MCF 10A (cell line): ENCODE results near the gene FGF11. TPM values are rescaled to one million over a fixed set of nuclear protein-coding genes. Genes with fewer than 3 reads are reported as not detected.
"Not testable (repeated sequence)": the region's sequence is repeated elsewhere in the genome, so short reads cannot be mapped to it uniquely, and the experiment has no call there.

ENCODE experiments used
- BruUV-seq: library from RNA; stranded (reverse); fragments of 400-500 nt; replicated peaks from 2 replicates; lab custom pipeline; 2021; lab: Mats Ljungman, UMichigan
- CTCF ChIA-PET: fragments of 300-600 bp; sonication (Branson Sonifier 250); formaldehyde crosslinking; extraction: SDS; loops from one replicate; lab custom pipeline; 2021; ENCODE audit warnings: antibody characterized with exemption, inconsistent platforms; lab: Yijun Ruan, JAX
- POLR2A ChIA-PET: fragments of 300-600, 350-650 bp; sonication (Branson Sonifier 250); formaldehyde crosslinking; extraction: SDS; loops from one replicate; lab custom pipeline; 2020; ENCODE audit warnings: antibody characterized with exemption, inconsistent platforms; lab: Yijun Ruan, JAX
- DNase-seq: peaks from one replicate; pipeline ENCODE4 v3.0.0-alpha.2; 2018; ENCODE audit not compliant: unreplicated experiment
- H3K27ac Mint-ChIP-seq: one replicate; pipeline ENCODE4 v1.8.0; 2022; ENCODE audit warnings: mild to moderate bottlenecking, low read depth, mixed read lengths; ENCODE audit not compliant: unreplicated experiment
- H3K27me3 Mint-ChIP-seq: one replicate; pipeline ENCODE4 v1.8.0; 2022; ENCODE audit warnings: mixed read lengths; ENCODE audit not compliant: insufficient read depth, unreplicated experiment
- H3K36me3 Mint-ChIP-seq: one replicate; pipeline ENCODE4 v1.8.0; 2022; ENCODE audit warnings: mild to moderate bottlenecking, moderate library complexity, mixed read lengths; ENCODE audit not compliant: insufficient read depth, unreplicated experiment
- H3K4me1 Mint-ChIP-seq: one replicate; pipeline ENCODE4 v1.8.0; 2022; ENCODE audit warnings: mixed read lengths; ENCODE audit not compliant: insufficient read depth, unreplicated experiment
- H3K4me3 Mint-ChIP-seq: one replicate; pipeline ENCODE4 v1.8.0; 2022; ENCODE audit warnings: mild to moderate bottlenecking, moderate library complexity, mixed read lengths; ENCODE audit not compliant: unreplicated experiment
- H3K9me3 Mint-ChIP-seq: one replicate; pipeline ENCODE4 v1.8.0; 2022; ENCODE audit warnings: mixed read lengths; ENCODE audit not compliant: unreplicated experiment
- CTCF ChIP-seq: fragments of 200-600 bp; IDR thresholded peaks from one replicate; pipeline ENCODE4 v1.8.0; 2022; ENCODE audit warnings: antibody characterized with exemption, mild to moderate bottlenecking; ENCODE audit not compliant: unreplicated experiment
- intact Hi-C: fragments of 100-400 bp; cut with micrococcal nuclease; formaldehyde crosslinking; loops from 2 replicates; pipeline ENCODE4 v1.14.1; 2022
- total RNA-seq: library from RNA; stranded (reverse); gene quantifications from 2 replicates; pipeline ENCODE4 v1.2.3, GENCODE V29; 2022

The FGF11 gene
- total RNA-seq, 1 experiment from 2014 or later, result 0.84 TPM

GRCh38 chr17:7468290-7468689, 29.0 kb downstream of the FGF11 start:
- CTCF ChIA-PET, result interaction anchor here (0.9 kb wide), 1 partner anchor 219 kb away, joined by 4 read pairs; no protein-coding TSS in a partner anchor

GRCh38 chr17:7468804-7469389, 29.6 kb downstream of the FGF11 start:
- no TSS peak for BruUV-seq
- H3K9me3 Mint-ChIP-seq, result no peaks in the 10 kb centered on the region
- POLR2A ChIA-PET, result interaction anchor here (2.0 to 2.8 kb wide), 2 partner anchors 11 to 16 kb away, joined by 5 to 16 read pairs; partner anchors contain the start of genes POLR2A and ZBTB4
- no peaks in the 10 kb centered on the region for H3K4me1 Mint-ChIP-seq
- H3K4me3 Mint-ChIP-seq, result no peak overlapping the region
- peaks cover 41% of the 10 kb centered on the region for H3K36me3 Mint-ChIP-seq
- no peak for TF ChIP-seq CTCF
- H3K27ac Mint-ChIP-seq, result no peak overlapping the region
- intact Hi-C loops, result no loop called here
- H3K27me3 Mint-ChIP-seq, result no peaks in the 10 kb centered on the region
- CTCF ChIA-PET, result no interaction called here
- no peak for DNase-seq

More at GRCh38 chr17:7468290-7468689, 29.0 kb downstream of the FGF11 start:
- Mint-ChIP-seq H3K4me1 (no peaks in the 10 kb centered on the region), H3K27ac (no peak overlapping the region), H3K4me3 (no peak overlapping the region), H3K36me3 (peaks cover 35% of the 10 kb centered on the region), H3K9me3 (no peaks in the 10 kb centered on the region), H3K27me3 (no peaks in the 10 kb centered on the region)
- BruUV-seq, result no TSS peak
- POLR2A ChIA-PET, result interaction anchor here (0.6 to 2.8 kb wide), 3 partner anchors 8 to 17 kb away, joined by 3 to 16 read pairs (median 8); partner anchors contain the start of genes POLR2A and ZBTB4
- TF ChIP-seq CTCF, result no peak
- intact Hi-C loops, result no loop called here
- no peak for DNase-seq

GRCh38 chr17:7469843-7470242, 30.5 kb downstream of the FGF11 start:
- H3K9me3 Mint-ChIP-seq, DNase-seq, H3K27ac Mint-ChIP-seq, H3K4me3 Mint-ChIP-seq, BruUV-seq, intact Hi-C loops, H3K4me1 Mint-ChIP-seq, H3K27me3 Mint-ChIP-seq: not testable (repeated sequence)
- CTCF ChIA-PET, result interaction anchor here (1.0 to 1.2 kb wide), 2 partner anchors 17 to 91 kb away, joined by 4 read pairs; no protein-coding TSS in a partner anchor
- POLR2A ChIA-PET, result interaction anchor here (2.0 kb wide), 1 partner anchor 10 kb away, joined by 5 read pairs; the partner anchor contains the start of gene ZBTB4
- peaks cover 38% of the 10 kb centered on the region for H3K36me3 Mint-ChIP-seq

GRCh38 chr17:7470457-7470973, 31.2 kb downstream of the FGF11 start:
- H3K4me1 Mint-ChIP-seq, H3K27me3 Mint-ChIP-seq, DNase-seq, H3K9me3 Mint-ChIP-seq, intact Hi-C loops, H3K4me3 Mint-ChIP-seq, BruUV-seq, H3K27ac Mint-ChIP-seq: not testable (repeated sequence)
- H3K36me3 Mint-ChIP-seq, result peaks cover 35% of the 10 kb centered on the region
- CTCF ChIA-PET, result interaction anchor here (0.6 to 1.2 kb wide), 5 partner anchors 8 to 109 kb away, joined by 3 to 4 read pairs (median 3); no protein-coding TSS in a partner anchor
- POLR2A ChIA-PET, result interaction anchor here (0.8 to 2.0 kb wide), 2 partner anchors 9 to 14 kb away, joined by 4 to 5 read pairs; partner anchors contain the start of gene ZBTB4

- no peak for TF ChIP-seq CTCF
- peaks cover 34% of the 10 kb centered on the region for H3K36me3 Mint-ChIP-seq
- intact Hi-C loops, result no loop called here
- H3K27me3 Mint-ChIP-seq, result no peaks in the 10 kb centered on the region
- peaks cover 11% of the 10 kb centered on the region for H3K4me1 Mint-ChIP-seq
- BruUV-seq, result no TSS peak
- no peaks in the 10 kb centered on the region for H3K9me3 Mint-ChIP-seq
- H3K27ac Mint-ChIP-seq, result no peak overlapping the region
- ChIA-PET POLR2A (interaction anchor here (0.6 to 1.1 kb wide), 2 partner anchors 16 to 214 kb away, joined by 3 to 4 read pairs; no protein-coding TSS in a partner anchor), CTCF (no interaction called here)
- H3K4me3 Mint-ChIP-seq, result no peak overlapping the region
- DNase-seq, result no peak
Measured at GRCh38 chr17:7471729-7472128, 32.4 kb downstream of the FGF11 start.

GRCh38 chr17:7474767-7475166, 35.5 kb downstream of the FGF11 start:
- H3K27me3 Mint-ChIP-seq, BruUV-seq, DNase-seq, H3K27ac Mint-ChIP-seq, H3K4me3 Mint-ChIP-seq, H3K9me3 Mint-ChIP-seq, intact Hi-C loops: not testable (repeated sequence)
- Mint-ChIP-seq H3K4me1 (peaks cover 30% of the 10 kb centered on the region), H3K36me3 (peaks cover 25% of the 10 kb centered on the region)
- ChIA-PET POLR2A (interaction anchor here (0.7 to 6.9 kb wide), 9 partner anchors 8 to 682 kb away, joined by 3 to 115 read pairs (median 10); partner anchors contain the start of genes FGF11, POLR2A, TMEM102 and TMEM256), CTCF (interaction anchor here (0.6 to 3.2 kb wide), 3 partner anchors 15 to 112 kb away, joined by 4 to 15 read pairs (median 7); no protein-coding TSS in a partner anchor)
